Measurements from ENCODE around the gene SEC16A.

Gene SEC16A

GRCh38 chr9:136519263-136520052 lies 36.6 kb upstream of the SEC16A start:
- no peak for DNase-seq (ENCODE audit: low read depth)

- DNase-seq (ENCODE audit: low read depth), result no peak
Observed at GRCh38 chr9:136518623-136519022, 35.8 kb upstream of the SEC16A start.

GRCh38 chr9:136517950-136518349 lies 35.1 kb upstream of the SEC16A start:
- no peak for DNase-seq (ENCODE audit: low read depth)

- no peak for DNase-seq (ENCODE audit: low read depth)
Observed at GRCh38 chr9:136517012-136517743, 34.3 kb upstream of the SEC16A start.

GRCh38 chr9:136516191-136516654 lies 33.4 kb upstream of the SEC16A start:
- DNase-seq (ENCODE audit: low read depth), result no peak

- DNase-seq (ENCODE audit: low read depth), result no peak
Observed at GRCh38 chr9:136515276-136515675, 32.4 kb upstream of the SEC16A start.

GRCh38 chr9:136514022-136514714 lies 31.3 kb upstream of the SEC16A start:
- no peak for DNase-seq (ENCODE audit: low read depth)

- DNase-seq (ENCODE audit: low read depth), result no peak
Observed at GRCh38 chr9:136513191-136513590, 30.4 kb upstream of the SEC16A start.

GRCh38 chr9:136512651-136513071 lies 29.8 kb upstream of the SEC16A start:
- DNase-seq (ENCODE audit: low read depth), result peak; percentile 5

- DNase-seq (ENCODE audit: low read depth), result no peak
Observed at GRCh38 chr9:136511670-136512592, 29.1 kb upstream of the SEC16A start.

GRCh38 chr9:136511144-136511669 lies 28.4 kb upstream of the SEC16A start:
- DNase-seq (ENCODE audit: low read depth), result no peak

- DNase-seq (ENCODE audit: low read depth), result no peak
Observed at GRCh38 chr9:136510561-136510960, 27.7 kb upstream of the SEC16A start.

- no peak for DNase-seq (ENCODE audit: low read depth)
Observed at GRCh38 chr9:136509549-136509948, 26.7 kb upstream of the SEC16A start.

GRCh38 chr9:136508729-136509500 lies 26.1 kb upstream of the SEC16A start:
- no peak for DNase-seq (ENCODE audit: low read depth)

GRCh38 chr9:136507992-136508375 lies 25.1 kb upstream of the SEC16A start:
- DNase-seq (ENCODE audit: low read depth), result no peak

GRCh38 chr9:136507221-136507991 lies 24.6 kb upstream of the SEC16A start:
- DNase-seq (ENCODE audit: low read depth), result no peak

GRCh38 chr9:136506425-136506824 lies 23.6 kb upstream of the SEC16A start:
- DNase-seq (ENCODE audit: low read depth), result no peak

GRCh38 chr9:136505406-136506403 lies 22.9 kb upstream of the SEC16A start:
- no peak for DNase-seq (ENCODE audit: low read depth)
